LHCN-M2 (cell line): ENCODE data around the gene ACIN1. TPM values are rescaled to one million over a fixed set of nuclear protein-coding genes. Genes with fewer than 3 reads are reported as not detected.

Experiments used
- DNase-seq: peaks from one replicate; pipeline ENCODE4 v3.0.0-alpha.2; 2012; ENCODE audit warnings: low read depth
- total RNA-seq: library from RNA; depleted of rRNA; stranded (reverse); fragments of >200 nt; gene quantifications from 2 replicates; pipeline ENCODE4 v1.2.3, GENCODE V29; 2014

The ACIN1 gene
- total RNA-seq, 1 experiment from 2014 or later, result 106 TPM

DNA sequence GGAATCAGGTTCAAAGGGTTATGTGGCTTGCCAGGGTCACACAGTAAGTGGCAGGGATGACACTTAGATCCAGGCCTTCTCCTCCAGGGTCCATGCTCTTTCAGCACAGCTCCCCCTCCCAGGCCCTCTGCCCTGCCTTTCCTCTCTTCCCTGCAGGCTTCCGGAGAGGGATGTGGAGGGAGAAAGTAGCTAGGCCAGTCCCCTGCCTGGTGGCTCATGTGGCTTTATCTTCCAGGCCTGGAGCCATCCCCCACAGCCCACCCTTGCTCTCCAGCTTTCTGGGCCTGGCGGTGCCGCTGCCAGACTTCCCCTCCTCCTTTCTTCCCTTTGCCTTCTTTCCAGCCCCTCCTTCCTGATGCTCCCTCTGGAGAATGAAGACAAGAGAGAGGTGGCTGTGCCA, 51.2 kb downstream of the ACIN1 start:
- no peak for DNase-seq

DNA sequence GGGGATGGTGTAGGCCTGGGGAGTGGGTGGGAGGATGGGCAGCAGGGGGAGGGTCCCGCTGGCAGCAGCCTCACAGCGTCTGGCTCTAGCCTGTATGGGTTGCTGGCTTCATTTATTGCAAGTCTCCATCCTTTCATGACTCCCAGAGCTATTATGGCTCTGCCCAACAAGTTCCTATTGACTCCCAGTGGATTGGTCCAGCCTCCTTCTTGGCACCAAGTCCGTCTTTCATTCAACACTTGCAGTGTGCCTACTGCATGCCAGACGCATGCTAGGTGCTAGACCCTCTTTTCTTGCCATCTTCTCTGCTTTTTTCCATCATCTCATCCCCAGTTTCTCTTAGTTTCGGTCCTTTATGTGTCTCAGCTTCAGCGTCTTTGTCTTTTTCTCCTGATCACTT, 51.8 kb downstream of the ACIN1 start:
- DNase-seq, result no peak

DNA sequence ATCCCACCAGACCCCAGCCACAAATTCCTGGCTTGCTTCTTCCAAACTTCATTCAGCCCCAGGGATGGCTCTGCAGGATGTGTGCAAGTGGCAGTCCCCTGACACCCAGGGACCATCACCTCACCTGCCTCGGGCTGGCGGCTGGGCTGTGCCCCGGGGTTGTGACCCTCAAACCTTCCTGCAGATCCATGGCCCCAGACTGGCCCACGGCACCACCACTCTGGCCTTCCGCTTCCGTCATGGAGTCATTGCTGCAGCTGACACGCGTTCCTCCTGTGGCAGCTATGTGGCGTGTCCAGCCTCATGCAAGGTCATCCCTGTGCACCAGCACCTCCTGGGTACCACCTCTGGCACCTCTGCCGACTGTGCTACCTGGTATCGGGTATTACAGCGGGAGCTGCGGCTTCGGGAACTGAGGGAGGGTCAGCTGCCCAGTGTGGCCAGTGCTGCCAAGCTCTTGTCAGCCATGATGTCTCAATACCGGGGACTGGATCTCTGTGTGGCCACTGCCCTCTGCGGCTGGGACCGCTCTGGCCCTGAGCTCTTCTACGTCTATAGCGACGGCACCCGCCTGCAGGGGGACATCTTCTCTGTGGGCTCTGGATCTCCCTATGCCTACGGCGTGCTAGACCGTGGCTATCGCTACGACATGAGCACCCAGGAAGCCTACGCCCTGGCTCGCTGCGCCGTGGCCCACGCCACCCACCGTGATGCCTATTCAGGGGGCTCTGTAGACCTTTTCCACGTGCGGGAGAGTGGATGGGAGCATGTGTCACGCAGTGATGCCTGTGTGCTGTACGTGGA, 52.6 kb downstream of the ACIN1 start, which contains the start of gene PSMB11:
Gene PSMB11, plus strand, starts transcription at position 51 of the 804 bp plus-strand sequence. Its CDS starts 14 bp downstream, at position 65.
- no peak for DNase-seq

DNA sequence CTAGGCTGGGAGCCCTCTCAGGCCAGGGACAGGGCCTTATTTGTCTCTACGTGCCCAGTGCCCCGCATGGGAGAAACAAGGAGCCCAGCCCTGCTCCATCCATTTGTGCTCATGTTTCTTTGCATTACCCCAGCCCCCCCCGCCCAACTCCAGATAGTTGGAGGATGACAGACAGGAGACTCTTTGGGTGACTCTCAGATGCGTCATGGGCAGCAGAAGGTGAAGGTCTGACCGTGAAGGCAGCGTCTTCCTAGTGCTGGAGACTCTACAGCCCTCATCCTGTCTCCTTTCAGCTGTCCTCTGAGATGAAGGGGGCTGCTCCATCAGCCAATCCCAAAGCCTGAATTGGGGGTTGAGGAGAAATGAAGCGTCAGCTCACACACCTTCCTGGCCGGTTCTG, 53.2 kb downstream of the ACIN1 start:
- peak; percentile 52 for DNase-seq

DNA sequence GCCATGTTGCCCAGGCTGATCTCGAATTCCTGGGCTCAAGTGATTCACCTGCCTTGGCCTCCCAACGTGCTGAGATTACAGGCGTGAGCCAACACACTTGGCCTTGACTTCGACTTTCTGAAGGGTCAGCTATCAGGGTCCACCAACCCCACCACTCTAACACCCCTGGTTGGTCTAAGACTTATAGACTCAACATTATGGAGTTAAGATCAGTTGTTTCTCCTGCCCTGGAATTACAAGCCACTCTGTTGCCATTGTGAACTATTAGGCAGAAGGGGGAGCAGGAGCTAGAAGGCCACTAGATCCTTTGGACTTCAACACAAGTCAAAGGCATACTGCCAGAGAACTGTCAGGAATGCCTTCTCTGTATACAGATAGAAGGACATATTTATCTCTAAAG, 54.8 kb downstream of the ACIN1 start:
- DNase-seq, result no peak

DNA sequence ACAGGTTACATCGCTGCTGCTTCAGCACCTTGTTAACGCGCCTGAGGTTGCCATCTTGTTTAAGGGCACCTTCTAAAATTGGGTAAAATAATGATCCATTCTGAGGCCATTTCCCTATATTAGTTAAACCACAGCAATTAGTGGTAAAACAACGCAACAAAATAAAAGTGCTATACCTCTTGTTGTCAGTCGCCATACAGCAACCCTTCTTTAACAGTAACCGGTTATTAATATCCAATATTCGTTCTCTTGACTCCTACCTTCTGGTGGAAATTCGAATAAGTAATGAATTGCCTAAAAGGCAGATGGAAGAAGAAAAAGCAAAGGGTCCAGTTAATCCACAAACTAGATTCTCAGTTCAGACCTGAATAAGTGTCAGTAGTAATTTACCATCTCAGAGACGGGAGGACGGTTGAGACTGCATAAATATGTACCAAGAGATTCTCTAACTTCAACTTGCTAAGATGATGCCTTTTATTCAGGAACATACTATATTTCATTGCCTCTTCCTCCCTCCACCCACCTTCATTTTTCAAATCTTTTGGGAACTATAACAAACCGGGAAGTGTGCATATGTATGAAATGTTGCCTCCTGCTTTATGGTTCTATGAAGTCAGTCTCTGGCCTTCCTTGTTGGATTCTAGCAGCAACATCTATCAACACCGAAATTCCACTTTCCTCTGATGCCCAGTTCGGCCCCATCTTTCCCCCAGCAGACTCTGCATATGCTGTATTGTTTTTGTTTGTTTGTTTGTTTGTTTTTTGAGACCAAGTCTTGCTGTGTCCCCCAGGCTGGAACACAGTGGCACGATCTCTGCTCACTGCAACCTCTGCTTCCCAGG, 59.4 kb downstream of the ACIN1 start:
- no peak for DNase-seq

DNA sequence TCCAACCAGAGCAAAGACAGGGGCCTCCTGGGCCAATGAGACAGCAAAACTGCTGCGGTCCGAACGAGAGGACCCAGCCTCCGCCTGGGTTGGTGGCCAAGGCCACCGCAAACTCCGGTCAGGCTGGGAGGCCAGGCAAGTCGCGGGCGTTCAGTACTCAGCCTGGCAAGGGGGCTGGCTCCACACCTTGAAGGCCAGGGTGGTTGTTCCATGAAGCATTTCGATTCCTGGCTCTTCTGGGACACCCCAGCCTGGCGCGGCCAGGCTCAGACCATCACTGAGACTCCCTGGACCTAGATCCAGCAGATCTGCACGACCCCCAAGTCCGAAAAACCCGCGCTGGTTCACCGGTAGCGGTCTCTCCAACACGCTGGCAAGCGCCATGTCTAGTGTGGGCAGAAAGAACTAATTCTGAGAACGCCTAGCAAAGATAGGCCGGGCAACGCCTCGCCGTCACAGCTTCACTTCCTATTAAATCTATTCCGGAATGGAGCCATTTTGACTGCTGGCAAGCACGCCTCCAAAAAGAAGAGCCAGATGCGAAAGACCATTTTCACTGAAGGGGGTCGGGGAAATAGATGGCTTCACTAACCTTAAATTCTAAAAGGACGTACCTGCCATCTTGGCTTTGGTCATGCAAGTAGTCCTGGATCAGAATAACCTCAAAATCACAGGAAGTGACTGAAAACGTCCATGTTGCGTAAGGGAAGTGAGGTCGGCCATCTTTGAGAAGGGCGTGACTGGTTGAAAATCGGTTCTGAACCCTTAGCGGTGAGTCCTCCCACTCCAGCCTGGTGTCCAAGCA, 60.2 kb downstream of the ACIN1 start, which contains the start of gene PSMB5:
Gene PSMB5, minus strand, starts transcription at position 403 of the 805 bp plus-strand sequence. Its CDS starts 19 bp downstream, at position 384.
- DNase-seq, result peak; percentile 94

DNA sequence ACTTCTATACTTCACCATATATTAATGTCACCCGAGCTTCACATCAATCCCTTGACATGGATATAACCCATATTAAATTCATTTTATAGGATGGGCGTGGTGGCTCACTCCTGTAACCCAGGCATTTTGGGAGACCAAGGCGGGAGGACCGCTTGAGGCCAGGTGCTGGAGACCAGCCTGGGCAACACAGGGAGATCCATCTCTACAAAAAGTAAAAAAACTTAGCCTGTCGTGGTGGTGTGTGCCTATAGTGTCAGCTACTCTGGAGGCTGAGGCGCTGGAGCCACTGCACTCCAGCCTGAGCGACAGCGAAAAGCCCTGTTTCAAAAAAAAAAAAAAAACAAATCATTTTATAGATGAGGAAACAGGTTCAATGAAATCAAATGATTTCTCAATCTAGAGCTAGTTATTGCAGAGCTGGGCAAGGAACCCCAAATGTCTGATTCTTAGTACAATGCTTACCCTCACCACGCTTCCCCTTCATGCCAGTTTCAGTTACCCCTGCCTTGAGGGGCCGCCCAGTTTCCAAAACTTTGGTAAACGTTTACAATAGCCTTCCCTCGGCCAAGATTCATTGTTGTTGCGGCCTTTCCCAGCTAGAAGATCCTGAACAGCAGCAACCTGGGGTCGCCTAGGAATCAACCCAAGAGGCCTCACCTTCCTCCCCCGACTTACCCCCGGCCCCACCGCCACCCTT, 61.0 kb downstream of the ACIN1 start:
- DNase-seq, result no peak

DNA sequence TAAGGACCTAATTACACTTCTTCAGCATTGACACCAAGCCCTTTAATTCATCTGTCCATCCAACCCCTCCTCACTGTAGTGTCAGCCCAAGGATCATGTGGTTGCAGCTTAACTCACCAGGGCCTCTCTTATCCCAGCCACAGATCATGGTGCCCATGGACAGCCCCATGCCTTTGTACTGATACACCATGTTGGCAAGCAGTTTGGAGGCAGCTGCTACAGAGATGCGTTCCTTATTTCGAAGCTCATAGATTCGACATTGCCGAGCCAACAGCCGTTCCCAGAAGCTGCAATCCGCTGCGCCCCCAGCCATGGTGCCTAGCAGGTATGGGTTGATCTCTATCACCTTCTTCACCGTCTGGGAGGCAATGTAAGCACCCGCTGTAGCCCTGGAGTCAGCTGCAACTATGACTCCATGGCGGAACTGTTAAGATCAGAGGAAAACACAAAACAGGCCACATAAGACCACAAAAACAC, 61.6 kb downstream of the ACIN1 start:
- no peak for DNase-seq

DNA sequence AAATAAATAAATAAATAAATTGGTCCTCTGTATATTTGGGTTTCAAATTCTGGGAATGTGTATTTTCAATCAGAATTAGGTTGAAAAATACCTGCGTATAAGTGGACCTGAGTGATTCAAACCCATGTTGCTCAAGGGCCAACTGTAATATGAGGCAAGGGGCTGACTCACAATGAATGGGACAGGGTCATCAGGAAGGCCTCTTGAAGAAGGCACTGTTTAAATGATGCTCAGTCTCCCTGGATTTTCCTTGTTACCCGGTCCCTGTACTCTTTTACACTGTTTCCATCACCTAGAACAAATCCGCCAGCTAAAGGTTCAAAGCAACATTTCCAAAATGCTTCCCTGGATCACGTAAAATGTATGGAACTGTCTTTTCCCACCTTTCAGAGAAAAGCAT, 64.0 kb downstream of the ACIN1 start:
- DNase-seq, result no peak

DNA sequence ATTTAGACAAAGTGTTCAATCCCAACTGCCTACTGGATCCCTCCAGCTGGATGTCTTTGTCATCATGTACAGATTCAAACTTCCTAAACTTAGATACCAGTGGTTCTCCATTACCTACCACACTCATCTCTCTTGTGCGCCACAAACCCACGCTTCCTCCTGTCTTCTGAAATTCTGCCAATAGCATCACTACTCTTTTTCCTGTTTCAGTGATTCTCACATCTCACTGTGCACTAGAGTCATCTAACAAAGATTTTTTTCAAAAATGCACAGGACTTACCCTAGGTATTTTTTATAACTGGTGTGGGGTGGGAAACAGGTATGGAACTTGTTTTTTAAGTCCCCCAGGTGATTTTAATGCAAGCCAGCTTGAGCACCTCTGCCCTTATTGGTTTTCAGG, 66.1 kb downstream of the ACIN1 start:
- DNase-seq, result no peak

DNA sequence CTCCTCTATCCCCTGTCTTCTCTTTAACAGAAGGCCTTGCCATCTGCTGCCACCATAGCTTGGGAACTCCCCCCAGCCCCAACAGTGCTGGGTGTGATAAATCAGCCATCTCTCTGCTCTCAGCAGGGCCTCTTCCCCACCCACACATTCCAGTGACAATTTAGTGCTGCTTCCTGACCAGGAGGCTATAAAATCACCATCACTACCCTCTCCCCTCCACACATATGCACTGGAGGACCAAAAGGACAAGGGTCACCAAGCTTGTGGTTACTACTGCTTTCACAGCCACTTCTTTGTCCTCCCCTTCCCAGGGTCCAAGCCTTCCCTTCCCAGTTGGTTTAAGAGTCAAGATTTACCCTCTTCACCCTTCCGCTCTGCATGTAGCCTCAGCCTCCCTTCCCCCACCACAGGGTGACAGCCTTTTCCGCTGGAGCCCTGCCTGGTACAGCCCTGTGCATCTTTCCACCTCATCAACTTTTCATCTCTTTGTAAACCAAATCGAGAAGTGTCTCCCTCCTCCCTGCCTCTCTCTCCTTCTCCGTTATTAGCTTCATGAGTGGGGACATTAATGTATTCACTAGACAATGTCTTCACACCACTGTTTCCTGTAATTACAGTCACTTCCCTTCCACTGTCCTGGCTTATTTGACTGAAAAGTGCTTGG, 69.7 kb downstream of the ACIN1 start:
- DNase-seq, result no peak

DNA sequence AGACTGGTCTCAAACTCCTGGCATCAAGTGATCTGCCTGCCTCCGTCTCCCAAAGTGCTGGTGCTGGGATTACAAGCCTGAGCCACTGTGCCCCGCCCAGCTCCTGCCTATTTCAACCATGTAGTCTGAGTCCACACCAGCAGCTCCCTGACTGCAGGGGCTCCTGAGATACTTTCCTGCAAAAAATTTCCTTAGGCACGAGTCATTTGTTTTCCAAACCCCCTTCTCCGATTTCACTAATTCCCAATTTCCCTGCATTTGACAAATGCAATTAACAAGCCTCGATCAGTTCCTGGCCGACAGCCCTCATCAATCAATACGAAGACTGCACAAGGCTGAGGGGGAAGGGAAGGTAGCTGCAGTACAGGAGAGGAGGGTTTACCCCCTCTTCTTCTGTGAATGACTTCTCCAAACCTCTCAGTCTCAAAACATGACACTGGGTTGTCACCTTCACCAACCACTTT, 70.3 kb downstream of the ACIN1 start:
- no peak for DNase-seq

DNA sequence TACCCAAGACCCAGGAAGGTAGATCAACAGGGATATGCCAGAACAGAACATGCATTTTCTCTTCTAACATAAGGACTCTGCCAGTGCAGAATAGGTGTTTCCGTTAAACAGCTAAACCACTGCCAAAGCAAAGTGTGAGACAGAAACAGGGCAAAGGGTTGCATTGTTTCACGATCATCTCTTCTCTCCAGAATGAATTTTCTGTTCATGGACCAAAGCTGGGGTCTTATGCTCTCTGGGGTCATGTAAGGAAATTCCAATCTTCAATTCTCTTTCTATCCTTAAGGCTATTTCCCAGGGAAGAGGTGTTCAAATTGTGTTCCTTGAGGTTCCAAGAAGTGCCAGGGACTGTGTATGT, 71.2 kb downstream of the ACIN1 start:
- no peak for DNase-seq

DNA sequence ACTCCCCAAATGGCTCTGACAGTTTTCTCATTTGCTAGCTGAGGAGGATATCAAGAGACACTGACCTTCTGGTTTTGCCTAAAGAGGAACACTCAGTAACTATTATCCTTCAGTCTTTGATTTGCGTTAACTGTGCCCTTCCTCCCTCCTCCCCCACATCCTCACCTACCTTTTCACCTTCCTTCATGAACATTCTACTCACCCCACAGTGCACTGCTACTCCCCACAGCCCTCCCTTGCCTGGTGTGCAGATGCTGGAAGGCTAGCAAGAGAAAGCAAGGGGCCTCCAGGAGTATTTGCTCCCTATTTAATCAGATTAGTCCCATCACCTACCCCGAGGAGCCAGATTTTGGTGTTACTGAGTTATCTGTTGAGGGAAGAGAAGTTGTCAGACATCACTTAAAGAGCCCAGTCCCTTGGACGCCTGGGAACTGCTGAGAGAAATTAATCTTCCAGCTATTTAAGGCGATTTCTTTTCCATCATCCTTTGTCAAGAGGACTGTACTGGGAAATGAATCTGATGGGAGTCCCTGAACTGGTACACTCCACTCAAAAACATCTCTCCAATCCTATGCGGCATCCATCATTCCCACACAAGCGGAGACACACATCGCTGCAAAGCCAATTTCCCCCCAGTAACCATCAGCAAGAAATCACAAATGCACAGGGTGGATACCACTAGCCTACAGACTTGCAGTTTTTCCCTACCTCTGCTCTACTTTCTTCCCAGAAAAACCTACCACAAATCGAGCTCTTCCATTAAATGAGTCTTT, 71.7 kb downstream of the ACIN1 start:
- DNase-seq, result no peak

DNA sequence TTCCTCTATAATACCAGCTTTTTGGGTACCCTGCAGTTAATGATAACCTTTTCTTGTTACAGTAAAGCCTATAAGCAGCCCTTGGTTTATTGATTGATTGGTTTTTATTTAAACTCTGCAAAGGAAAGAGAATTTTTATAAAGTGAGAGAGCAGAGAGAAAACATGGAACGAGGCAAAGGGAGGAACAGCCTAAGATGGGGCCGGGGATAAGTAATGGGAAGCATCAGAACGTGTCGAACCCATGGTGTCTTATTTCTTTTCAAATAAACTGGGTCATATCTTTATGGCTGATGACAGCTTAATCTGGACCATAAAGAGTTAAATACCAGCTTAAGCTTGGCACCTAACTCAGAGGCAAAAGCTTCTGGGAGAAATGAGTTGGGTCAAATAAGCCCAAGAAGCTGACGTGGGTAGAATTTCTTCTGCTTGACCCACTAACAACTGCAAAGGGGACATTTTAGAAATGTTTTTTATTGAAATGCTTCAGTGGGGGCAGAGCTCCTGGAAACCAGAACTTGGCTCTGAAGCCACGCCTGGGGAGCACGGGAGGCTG, 73.0 kb downstream of the ACIN1 start:
- no peak for DNase-seq

DNA sequence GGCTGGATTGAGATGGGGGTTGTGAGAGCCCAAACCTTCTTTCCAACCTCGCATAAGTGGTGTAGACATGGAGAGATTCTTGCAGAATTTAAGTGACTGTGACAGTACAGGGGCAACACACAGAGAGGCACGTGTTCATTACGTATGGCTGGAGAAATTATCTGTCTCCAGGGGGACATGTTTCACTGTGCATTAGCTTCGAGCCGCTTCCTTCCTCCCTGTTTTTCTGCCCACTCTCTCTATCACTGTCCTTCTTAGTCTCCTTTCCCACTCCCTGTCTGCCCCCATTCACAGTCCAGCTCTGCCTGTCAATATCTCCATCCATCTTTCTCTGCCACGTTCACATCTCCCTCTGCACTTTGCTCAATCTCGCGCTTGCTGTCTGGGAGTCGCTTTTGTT, 73.5 kb downstream of the ACIN1 start:
- DNase-seq, result no peak

DNA sequence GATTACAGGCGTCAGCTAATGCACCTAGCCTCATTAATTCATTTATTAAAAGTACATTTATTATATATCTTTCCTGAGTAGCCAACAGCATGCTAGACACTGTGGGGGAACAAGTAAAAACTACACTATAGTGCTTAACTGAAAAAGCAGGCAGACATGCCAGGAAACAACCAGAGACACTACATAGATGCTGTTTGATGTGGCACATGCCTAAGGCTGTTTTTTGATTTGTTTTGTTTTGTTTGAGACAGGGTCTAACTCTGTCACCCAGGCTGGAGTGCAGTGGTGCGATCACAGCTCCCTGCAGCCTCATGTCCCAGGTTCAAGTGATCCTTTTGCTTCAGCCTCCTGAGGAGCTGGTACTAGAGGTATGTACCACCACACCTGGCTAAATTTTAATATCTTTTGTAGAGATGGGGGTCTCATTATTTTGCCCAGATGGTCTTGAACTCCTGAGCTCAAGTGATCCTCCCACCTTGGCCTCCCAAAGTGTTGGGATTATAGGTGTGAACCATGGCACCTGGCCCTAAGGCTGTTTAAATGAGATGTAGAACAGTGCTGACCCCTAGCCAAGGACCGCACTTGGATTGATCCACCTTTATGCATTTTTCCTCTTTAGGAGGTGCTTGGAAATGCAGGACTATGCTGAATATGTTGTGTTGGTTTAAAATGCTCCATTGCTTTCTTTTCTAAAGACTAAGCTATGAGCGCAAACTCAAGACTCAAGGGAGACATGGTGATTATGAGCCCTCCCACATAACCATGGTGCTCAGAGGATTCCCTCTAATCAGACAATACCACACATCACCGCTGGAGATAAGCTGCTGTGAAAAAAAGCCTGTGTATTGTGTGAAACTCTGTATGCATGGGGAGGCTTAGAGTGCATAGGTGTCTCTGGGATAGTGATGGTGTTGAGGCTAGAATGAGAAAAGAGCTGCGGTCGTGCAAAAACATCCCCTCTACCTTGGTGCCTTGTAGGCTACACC, 74.5 kb downstream of the ACIN1 start:
- no peak for DNase-seq
